BE2C (cell line): Measurements from ENCODE around the gene TNFRSF8.
A peak's percentile ranks its signal among the peaks of the same experiment; 100 is the strongest.
"Not testable (repeated sequence)": the region's sequence is repeated elsewhere in the genome, so short reads cannot be mapped to it uniquely, and the experiment has no call there.

Experiments
- DNase-seq: peaks from one replicate; pipeline ENCODE4 v3.0.0-alpha.2; 2020
- H3K27me3 ChIP-seq: fragments of 250-450 bp; sonication (Bioruptor Pico); 2 replicates; pipeline ENCODE4 v1.5.1; 2020; ENCODE audit warnings: mild to moderate bottlenecking
- H3K36me3 ChIP-seq: fragments of 250-450 bp; sonication (Bioruptor Pico); 2 replicates; pipeline ENCODE4 v1.5.1; 2020; ENCODE audit warnings: mild to moderate bottlenecking
- H3K4me1 ChIP-seq: fragments of 250-450 bp; sonication (Bioruptor Pico); 2 replicates; pipeline ENCODE4 v1.5.1; 2020
- H3K4me3 ChIP-seq: 2 replicates; pipeline ENCODE4 v1.5.1; 2011; ENCODE audit warnings: low read depth, low read length
- H3K9me3 ChIP-seq: fragments of 250-450 bp; sonication (Bioruptor Pico); 2 replicates; pipeline ENCODE4 v1.5.1; 2020
- CTCF ChIP-seq: IDR thresholded peaks from 2 replicates; pipeline ENCODE4 v1.5.1; 2012; ENCODE audit warnings: mild to moderate bottlenecking, low read depth, low read length

TNFRSF8 gene

GRCh38 chr1:12029720-12030339, 33.3 kb upstream of the TNFRSF8 start:
- no peak for TF ChIP-seq CTCF
- H3K27me3 ChIP-seq, result no peaks in the 10 kb centered on the region
- H3K9me3 ChIP-seq, result no peaks in the 10 kb centered on the region
- no peaks in the 10 kb centered on the region for H3K4me1 ChIP-seq
- H3K4me3 ChIP-seq, result no peak overlapping the region
- H3K36me3 ChIP-seq, result no peaks in the 10 kb centered on the region
- DNase-seq, result no peak

- peak; percentile 40 for DNase-seq
- Histone ChIP-seq H3K4me3 (no peak overlapping the region), H3K9me3 (no peaks in the 10 kb centered on the region), H3K27me3 (no peaks in the 10 kb centered on the region), H3K4me1 (no peaks in the 10 kb centered on the region), H3K36me3 (no peaks in the 10 kb centered on the region)
- peak; percentile 53 for TF ChIP-seq CTCF
These were observed 31.8 kb upstream of the TNFRSF8 start for GRCh38 chr1:12031039-12031980.

- no peak for DNase-seq
These were observed 30.9 kb upstream of the TNFRSF8 start for GRCh38 chr1:12032161-12032621.

GRCh38 chr1:12033441-12033840, 29.7 kb upstream of the TNFRSF8 start:
- H3K4me3 ChIP-seq, H3K27me3 ChIP-seq: not testable (repeated sequence)

More at GRCh38 chr1:12032161-12032621, 30.9 kb upstream of the TNFRSF8 start:
- Histone ChIP-seq H3K36me3 (no peaks in the 10 kb centered on the region), H3K9me3 (no peaks in the 10 kb centered on the region), H3K4me1 (no peaks in the 10 kb centered on the region), H3K4me3 (no peak overlapping the region), H3K27me3 (no peaks in the 10 kb centered on the region)
- no peak for TF ChIP-seq CTCF

GRCh38 chr1:12034381-12034801, 28.7 kb upstream of the TNFRSF8 start:
- Histone ChIP-seq H3K36me3 (no peaks in the 10 kb centered on the region), H3K9me3 (no peaks in the 10 kb centered on the region), H3K4me3 (no peak overlapping the region), H3K27me3 (no peaks in the 10 kb centered on the region), H3K4me1 (no peaks in the 10 kb centered on the region)
- TF ChIP-seq CTCF, result no peak
- DNase-seq, result no peak

More at GRCh38 chr1:12033441-12033840, 29.7 kb upstream of the TNFRSF8 start:
- H3K36me3 ChIP-seq, H3K4me1 ChIP-seq, H3K9me3 ChIP-seq, DNase-seq: not testable (repeated sequence)

- no peak overlapping the region for H3K4me3 ChIP-seq
- no peaks in the 10 kb centered on the region for H3K9me3 ChIP-seq
- no peaks in the 10 kb centered on the region for H3K27me3 ChIP-seq
- DNase-seq, result no peak
- no peak for TF ChIP-seq CTCF
- no peaks in the 10 kb centered on the region for H3K36me3 ChIP-seq
- H3K4me1 ChIP-seq, result no peaks in the 10 kb centered on the region
These were observed 27.8 kb upstream of the TNFRSF8 start for GRCh38 chr1:12035312-12035711.
